Kidney (tissue), 14 donors: ENCODE data around the gene GPRC5A. TPM values are rescaled to one million over a fixed set of nuclear protein-coding genes. Genes with fewer than 3 reads are reported as not detected.
A peak's percentile ranks its signal among the peaks of the same experiment; 100 is the strongest.

ENCODE experiments used
- DNase-seq, 5 donors: peaks; one replicate each; pipeline ENCODE4 v3.0.0-alpha.2; 2013 to 2020
- FAIRE-seq: peaks from 2 replicates; lab custom pipeline; 2012; peaks lifted over from hg19 to GRCh38; lab: Jason Lieb, UNC
- H3K27ac ChIP-seq, 2 donors: one replicate each; pipeline ENCODE4 v1.7.0; 2013; ENCODE audit warnings: low read depth in 2 of 2, low read length in 2 of 2, inconsistent platforms in 1 of 2
- H3K27me3 ChIP-seq: one replicate; pipeline ENCODE4 v1.7.1; 2013; ENCODE audit warnings: low read length, inconsistent platforms; ENCODE audit not compliant: control insufficient read depth, insufficient read depth
- H3K36me3 ChIP-seq, 3 donors: one replicate each; pipeline versions ENCODE4 v1.7.0 to v1.7.1; 2013; ENCODE audit warnings: low read length in 3 of 3, control low read depth in 1 of 3, inconsistent platforms in 1 of 3; ENCODE audit not compliant: insufficient read depth in 3 of 3, control insufficient read depth in 2 of 3
- H3K4me1 ChIP-seq, 3 donors: one replicate each; pipeline versions ENCODE4 v1.7.0 to v1.7.1; 2013; ENCODE audit warnings: low read length in 3 of 3, inconsistent platforms in 1 of 3, low read depth in 1 of 3; ENCODE audit not compliant: control insufficient read depth in 2 of 3, insufficient read depth in 2 of 3
- H3K4me3 ChIP-seq, 3 donors: one replicate each; pipeline versions ENCODE4 v1.7.0 to v1.8.1; 2013; ENCODE audit warnings: low read length in 3 of 3, control low read depth in 1 of 3, inconsistent platforms in 1 of 3
- H3K9ac ChIP-seq, 3 donors: one replicate each; pipeline versions ENCODE4 v1.7.0 to v1.7.1; 2013; ENCODE audit warnings: low read length in 3 of 3, control low read depth in 1 of 3, inconsistent platforms in 1 of 3
- H3K9me3 ChIP-seq, 3 donors: one replicate each; pipeline versions ENCODE4 v1.7.0 to v1.7.1; 2013; ENCODE audit warnings: low read length in 3 of 3, control low read depth in 1 of 3, inconsistent platforms in 1 of 3; ENCODE audit not compliant: control insufficient read depth in 2 of 3, insufficient read depth in 1 of 3
- CTCF ChIP-seq: IDR thresholded peaks from 3 replicates; pipeline ENCODE4 v1.5.1; 2012; ENCODE audit warnings: mild to moderate bottlenecking, moderate library complexity, borderline replicate concordance; ENCODE audit not compliant: insufficient read depth; ENCODE audit errors: extremely low read depth
- intact Hi-C: fragments of 100-400 bp; cut with DNase I; formaldehyde crosslinking; loops from one replicate; pipeline ENCODE4 v1.11.1; 2022
- polyA plus RNA-seq: library from polyadenylated mRNA; stranded (reverse); fragments of 350-450 nt; fragmentation: Illumina TruSeq; extraction: RNeasy Lipid Tissue Mini Kit (QIAGEN cat#74804); gene quantifications from one replicate; pipeline ENCODE4 v1.2.3, GENCODE V29; 2014; ENCODE audit warnings: low read depth, low replicate concordance; ENCODE audit not compliant: insufficient read depth
- total RNA-seq: library from RNA; stranded (reverse); fragmentation: NEBNext Ultra II Directional; extraction: Animal tissue kit (Norgen Biotek cat#: 25700); gene quantifications from one replicate; pipeline ENCODE4 v1.2.1, GENCODE V29; 2021
- donor health status: control.
- donor health status: control.
- donor health status: control.
- donor health status: control.
- donor health status: control.
- donor health status: DM: yes; HTN: yes; CAD: no.
- donor health status: Normal renal cell carcinoma (clear cell type).

The GPRC5A gene
- total and polyA plus RNA-seq, 2 donors from 2014 or later = 6.3 to 60.6 TPM

- no peak for TF ChIP-seq CTCF
- Histone ChIP-seq H3K4me1 (no peaks in the 10 kb centered on the region), H3K27me3 (no peaks in the 10 kb centered on the region), H3K9ac (no peak overlapping the region), H3K4me3 (no peak overlapping the region), H3K36me3 (no peaks in the 10 kb centered on the region), H3K27ac (no peak overlapping the region), H3K9me3 (no peaks in the 10 kb centered on the region)
- intact Hi-C loops = no loop called here
- FAIRE-seq (no peak), DNase-seq (peak in 4 of 5 donors; percentile 62 to 74 (median 69))
Measured at GRCh38 chr12:12885096-12885792, 6.1 kb upstream of the GPRC5A start.

- Histone ChIP-seq H3K9ac (no peak overlapping the region), H3K36me3 (no peaks in the 10 kb centered on the region), H3K4me3 (no peak overlapping the region), H3K4me1 (peaks cover 0 to 6% (median 0%) of the 10 kb centered on the region in 3 donors), H3K27me3 (no peaks in the 10 kb centered on the region), H3K9me3 (no peaks in the 10 kb centered on the region), H3K27ac (no peak overlapping the region)
- intact Hi-C loops = no loop called here
- FAIRE-seq (no peak), DNase-seq (no peak)
- no peak for TF ChIP-seq CTCF
Measured at GRCh38 chr12:12887471-12887870, 3.9 kb upstream of the GPRC5A start.

- TF ChIP-seq CTCF = no peak
- no peak for FAIRE-seq
- Histone ChIP-seq H3K9ac (no peak overlapping the region), H3K27me3 (no peaks in the 10 kb centered on the region), H3K4me1 (peaks cover 0 to 6% (median 0%) of the 10 kb centered on the region in 3 donors), H3K27ac (no peak overlapping the region), H3K4me3 (no peak overlapping the region), H3K36me3 (no peaks in the 10 kb centered on the region), H3K9me3 (no peaks in the 10 kb centered on the region)
- intact Hi-C loops = no loop called here
- DNase-seq = no peak
Measured at GRCh38 chr12:12889701-12890100, 1.7 kb upstream of the GPRC5A start.
